ENCODE data around the gene GLIPR2. TPM values are rescaled to one million over a fixed set of nuclear protein-coding genes. Genes with fewer than 3 reads are reported as not detected.
"Not testable (repeated sequence)": the region's sequence is repeated elsewhere in the genome, so short reads cannot be mapped to it uniquely, and the experiment has no call there.

GLIPR2 gene
- total RNA-seq, 2 experiments from 2014 or later = 56.5 to 58.1 TPM

GRCh38 chr9:36127652-36128244 lies 8.8 kb upstream of the GLIPR2 start:
- peaks cover 19% of the 10 kb centered on the region for H3K4me1 Mint-ChIP-seq
- H3K4me3 Mint-ChIP-seq = peak overlapping the region; percentile 65
- DNase-seq = no peak
- peak overlapping the region; percentile 60 for H3K27ac Mint-ChIP-seq
- H3K27me3 Mint-ChIP-seq = peaks cover 7% of the 10 kb centered on the region
- no peaks in the 10 kb centered on the region for H3K9me3 Mint-ChIP-seq
- ATAC-seq (ENCODE audit: low read depth) = peak; percentile 53
- no peaks in the 10 kb centered on the region for H3K36me3 Mint-ChIP-seq
- POLR2A ChIA-PET = interaction anchor here (0.7 to 1.0 kb wide), 4 partner anchors 9 to 479 kb away, joined by 3 to 6 read pairs (median 4); no protein-coding TSS in a partner anchor

- POLR2A ChIA-PET = interaction anchor here (0.8 kb wide), 1 partner anchor 12 kb away, joined by 3 read pairs; no protein-coding TSS in a partner anchor
- H3K9me3 Mint-ChIP-seq = no peaks in the 10 kb centered on the region
- H3K4me1 Mint-ChIP-seq = peaks cover 19% of the 10 kb centered on the region
- peak overlapping the region; percentile 65 for H3K4me3 Mint-ChIP-seq
- no peaks in the 10 kb centered on the region for H3K36me3 Mint-ChIP-seq
- ATAC-seq (ENCODE audit: low read depth) = no peak
- H3K27ac Mint-ChIP-seq = no peak overlapping the region
- peaks cover 8% of the 10 kb centered on the region for H3K27me3 Mint-ChIP-seq
- DNase-seq = no peak
These were observed 8.2 kb upstream of the GLIPR2 start for GRCh38 chr9:36128349-36128748.

- H3K4me3 Mint-ChIP-seq = no peak overlapping the region
- peaks cover 19% of the 10 kb centered on the region for H3K4me1 Mint-ChIP-seq
- H3K36me3 Mint-ChIP-seq = no peaks in the 10 kb centered on the region
- POLR2A ChIA-PET = no interaction called here
- ATAC-seq (ENCODE audit: low read depth) = no peak
- no peak overlapping the region for H3K27ac Mint-ChIP-seq
- H3K27me3 Mint-ChIP-seq = peaks cover 16% of the 10 kb centered on the region
- no peak for DNase-seq
- no peaks in the 10 kb centered on the region for H3K9me3 Mint-ChIP-seq
These were observed 7.4 kb upstream of the GLIPR2 start for GRCh38 chr9:36129139-36129538.

GRCh38 chr9:36131666-36132065 lies 4.9 kb upstream of the GLIPR2 start:
- POLR2A ChIA-PET; ATAC-seq (ENCODE audit: low read depth); DNase-seq; H3K36me3 Mint-ChIP-seq; H3K9me3 Mint-ChIP-seq; H3K27ac Mint-ChIP-seq; H3K4me3 Mint-ChIP-seq: not testable (repeated sequence)
- H3K27me3 Mint-ChIP-seq = peaks cover 32% of the 10 kb centered on the region
- peaks cover 26% of the 10 kb centered on the region for H3K4me1 Mint-ChIP-seq

GRCh38 chr9:36132086-36132485 lies 4.4 kb upstream of the GLIPR2 start:
- Mint-ChIP-seq H3K4me1 (peaks cover 22% of the 10 kb centered on the region), H3K36me3 (no peaks in the 10 kb centered on the region), H3K27ac (no peak overlapping the region), H3K4me3 (no peak overlapping the region), H3K27me3 (peaks cover 32% of the 10 kb centered on the region), H3K9me3 (no peaks in the 10 kb centered on the region)
- ATAC-seq (ENCODE audit: low read depth) (no peak), DNase-seq (no peak)
- POLR2A ChIA-PET = interaction anchor here (0.6 kb wide), 1 partner anchor 16 kb away, joined by 3 read pairs; no protein-coding TSS in a partner anchor

- Mint-ChIP-seq H3K4me3 (peak overlapping the region; percentile 84), H3K27me3 (peaks cover 32% of the 10 kb centered on the region), H3K4me1 (peaks cover 35% of the 10 kb centered on the region), H3K36me3 (peaks cover 7% of the 10 kb centered on the region), H3K9me3 (no peaks in the 10 kb centered on the region), H3K27ac (no peak overlapping the region)
- DNase-seq (no peak), ATAC-seq (ENCODE audit: low read depth) (no peak)
- POLR2A ChIA-PET = no interaction called here
These were observed 1.6 kb upstream of the GLIPR2 start for GRCh38 chr9:36134761-36135505.

- POLR2A ChIA-PET = interaction anchor here (0.6 to 2.2 kb wide), 9 partner anchors 12 to 140 kb away, joined by 3 to 24 read pairs (median 5); partner anchors contain the start of gene CLTA
- Mint-ChIP-seq H3K36me3 (peaks cover 7% of the 10 kb centered on the region), H3K27me3 (peaks cover 32% of the 10 kb centered on the region), H3K4me1 (peaks cover 44% of the 10 kb centered on the region), H3K27ac (peak overlapping the region; percentile 67), H3K4me3 (peak overlapping the region; percentile 84), H3K9me3 (no peaks in the 10 kb centered on the region)
- DNase-seq = no peak
- ATAC-seq (ENCODE audit: low read depth) = no peak
These were observed 727 bp upstream of the GLIPR2 start for GRCh38 chr9:36135741-36136271.

GRCh38 chr9:36136894-36137391 lies 410 bp downstream of the GLIPR2 start:
- Mint-ChIP-seq H3K4me3 (peak overlapping the region; percentile 96), H3K4me1 (peaks cover 54% of the 10 kb centered on the region), H3K27ac (peak overlapping the region; percentile 72), H3K36me3 (peaks cover 7% of the 10 kb centered on the region), H3K27me3 (peaks cover 27% of the 10 kb centered on the region), H3K9me3 (no peaks in the 10 kb centered on the region)
- POLR2A ChIA-PET = interaction anchor here (0.8 to 2.2 kb wide), 10 partner anchors 10 to 141 kb away, joined by 3 to 24 read pairs (median 4); partner anchors contain the start of gene CLTA
- DNase-seq (no peak), ATAC-seq (ENCODE audit: low read depth) (peak; percentile 36)

GRCh38 chr9:36137392-36138004 lies 965 bp downstream of the GLIPR2 start:
- Mint-ChIP-seq H3K9me3 (no peaks in the 10 kb centered on the region), H3K4me3 (peak overlapping the region; percentile 96), H3K36me3 (peaks cover 10% of the 10 kb centered on the region), H3K4me1 (peaks cover 58% of the 10 kb centered on the region), H3K27me3 (peaks cover 25% of the 10 kb centered on the region), H3K27ac (peak overlapping the region; percentile 72)
- POLR2A ChIA-PET = interaction anchor here (0.8 to 2.2 kb wide), 5 partner anchors 10 to 53 kb away, joined by 3 to 24 read pairs (median 5); partner anchors contain the start of gene CLTA
- DNase-seq (no peak), ATAC-seq (ENCODE audit: low read depth) (no peak)

- ATAC-seq (ENCODE audit: low read depth) (no peak), DNase-seq (no peak)
- Mint-ChIP-seq H3K9me3 (no peaks in the 10 kb centered on the region), H3K27ac (peak overlapping the region; percentile 53), H3K36me3 (peaks cover 14% of the 10 kb centered on the region), H3K4me3 (peak overlapping the region; percentile 96), H3K27me3 (peaks cover 22% of the 10 kb centered on the region), H3K4me1 (peaks cover 68% of the 10 kb centered on the region)
- POLR2A ChIA-PET = interaction anchor here (0.9 kb wide), 1 partner anchor 12 kb away, joined by 3 read pairs; no protein-coding TSS in a partner anchor
These were observed 2.0 kb downstream of the GLIPR2 start for GRCh38 chr9:36138496-36138895.

- peak overlapping the region; percentile 53 for H3K27ac Mint-ChIP-seq
- POLR2A ChIA-PET = interaction anchor here (0.9 to 1.2 kb wide), 2 partner anchors 12 to 52 kb away, joined by 3 to 4 read pairs; partner anchors contain the start of gene CLTA
- H3K4me1 Mint-ChIP-seq = peaks cover 72% of the 10 kb centered on the region
- no peaks in the 10 kb centered on the region for H3K9me3 Mint-ChIP-seq
- H3K4me3 Mint-ChIP-seq = peak overlapping the region; percentile 96
- peaks cover 18% of the 10 kb centered on the region for H3K27me3 Mint-ChIP-seq
- peaks cover 18% of the 10 kb centered on the region for H3K36me3 Mint-ChIP-seq
- DNase-seq (no peak), ATAC-seq (ENCODE audit: low read depth) (no peak)
These were observed 2.4 kb downstream of the GLIPR2 start for GRCh38 chr9:36138901-36139300.

- DNase-seq (no peak), ATAC-seq (ENCODE audit: low read depth) (peak; percentile 8)
- Mint-ChIP-seq H3K4me3 (peak overlapping the region; percentile 96), H3K9me3 (peaks cover 1% of the 10 kb centered on the region), H3K4me1 (peaks cover 86% of the 10 kb centered on the region), H3K27me3 (peaks cover 7% of the 10 kb centered on the region), H3K36me3 (peaks cover 31% of the 10 kb centered on the region), H3K27ac (peak overlapping the region; percentile 85)
- POLR2A ChIA-PET = interaction anchor here (1.0 to 1.5 kb wide), 5 partner anchors 8 to 50 kb away, joined by 3 to 18 read pairs (median 4); partner anchors contain the start of gene CLTA
These were observed 3.9 kb downstream of the GLIPR2 start for GRCh38 chr9:36140086-36141084.

Measured in activated naive CD8-positive, alpha-beta T cell treated with anti-CD3 and anti-CD28 coated beads, Interleukin-2, amount 10 ng/mL, durations not matched to agents 7 days and 5 days (primary cell).